Measurements from ENCODE around the gene GPRC5D. TPM values are rescaled to one million over a fixed set of nuclear protein-coding genes. Genes with fewer than 3 reads are reported as not detected.

GPRC5D gene
- polyA plus RNA-seq, 1 donor (not counting 4 experiments of a cell fraction or from before 2014, with no cell fraction given): 0.08 TPM

- Histone ChIP-seq H3K36me3 (ENCODE audit: control insufficient read depth in 2 of 2, extremely low read depth in 1 of 2, insufficient read depth in 2 of 2, low read length in 2 of 2) (peaks cover 16 to 20% of the 10 kb centered on the region in 2 experiments), H3K9ac (ENCODE audit: control insufficient read depth, extremely low read depth, insufficient read depth, low read length) (no peak overlapping the region), H3K27ac (ENCODE audit: control insufficient read depth, insufficient read depth, low read length) (no peak overlapping the region), H3K9me1 (ENCODE audit: control insufficient read depth, extremely low read depth, insufficient read depth, low read length) (no peaks in the 10 kb centered on the region), H3K4me3 (ENCODE audit: control insufficient read depth in 2 of 3, extremely low read depth in 1 of 3, insufficient read depth in 2 of 3, low read depth in 1 of 3, low read length in 3 of 3) (no peak overlapping the region), H3K27me3 (ENCODE audit: control insufficient read depth, extremely low read depth, insufficient read depth, low read length) (no peaks in the 10 kb centered on the region), H4K20me1 (ENCODE audit: control insufficient read depth, extremely low read depth, insufficient read depth, low read length) (no peaks in the 10 kb centered on the region), H3K4me2 (ENCODE audit: control insufficient read depth, extremely low read depth, insufficient read depth, low read depth, low read length) (no peak overlapping the region), H2AFZ (ENCODE audit: control insufficient read depth, low read length) (no peak overlapping the region), H3K4me1 (ENCODE audit: control insufficient read depth, extremely low read depth, insufficient read depth, low read length) (no peaks in the 10 kb centered on the region), H3K79me2 (ENCODE audit: control insufficient read depth, insufficient read depth, low read length) (no peaks in the 10 kb centered on the region), H3K9me3 (ENCODE audit: control insufficient read depth, low read depth, low read length) (no peaks in the 10 kb centered on the region)
- dilution Hi-C loops (cut with MboI; ENCODE audit: extremely low pct_ligation_motif_present, low sequenced_read_pairs): no loop called here
- FAIRE-seq: no peak
- DNase-seq (ENCODE audit: low read depth, low spot score): no peak
- TF ChIP-seq CTCF (optimal IDR thresholded peaks at IDR 0.05 in 1 of 3, IDR thresholded peaks at IDR 0.05 in 1 of 3, conservative IDR thresholded peaks at IDR 0.05 in 1 of 3; ENCODE audit: extremely low read depth in 1 of 3, insufficient read depth in 2 of 3, low read length in 3 of 3) (no peak), EZH2 (IDR thresholded peaks at IDR 0.05; ENCODE audit: low read length) (no peak)
Measured at GRCh38 chr12:12917517-12917916, 34.5 kb downstream of the GPRC5D start.

- TF ChIP-seq CTCF (optimal IDR thresholded peaks at IDR 0.05 in 1 of 3, IDR thresholded peaks at IDR 0.05 in 1 of 3, conservative IDR thresholded peaks at IDR 0.05 in 1 of 3; ENCODE audit: extremely low read depth in 1 of 3, insufficient read depth in 2 of 3, low read length in 3 of 3) (peak; percentile 96 to 99 (median 99)), EZH2 (IDR thresholded peaks at IDR 0.05; ENCODE audit: low read length) (no peak)
- Histone ChIP-seq H4K20me1 (ENCODE audit: control insufficient read depth, extremely low read depth, insufficient read depth, low read length) (no peaks in the 10 kb centered on the region), H3K4me3 (ENCODE audit: control insufficient read depth in 2 of 3, extremely low read depth in 1 of 3, insufficient read depth in 2 of 3, low read depth in 1 of 3, low read length in 3 of 3) (no peak overlapping the region), H3K9ac (ENCODE audit: control insufficient read depth, extremely low read depth, insufficient read depth, low read length) (no peak overlapping the region), H2AFZ (ENCODE audit: control insufficient read depth, low read length) (no peak overlapping the region), H3K9me1 (ENCODE audit: control insufficient read depth, extremely low read depth, insufficient read depth, low read length) (no peaks in the 10 kb centered on the region), H3K27me3 (ENCODE audit: control insufficient read depth, extremely low read depth, insufficient read depth, low read length) (no peaks in the 10 kb centered on the region), H3K36me3 (ENCODE audit: control insufficient read depth in 2 of 2, extremely low read depth in 1 of 2, insufficient read depth in 2 of 2, low read length in 2 of 2) (peaks cover 16 to 24% of the 10 kb centered on the region in 2 experiments), H3K4me2 (ENCODE audit: control insufficient read depth, extremely low read depth, insufficient read depth, low read depth, low read length) (no peak overlapping the region), H3K4me1 (ENCODE audit: control insufficient read depth, extremely low read depth, insufficient read depth, low read length) (no peaks in the 10 kb centered on the region), H3K27ac (ENCODE audit: control insufficient read depth, insufficient read depth, low read length) (no peak overlapping the region), H3K79me2 (ENCODE audit: control insufficient read depth, insufficient read depth, low read length) (no peaks in the 10 kb centered on the region), H3K9me3 (ENCODE audit: control insufficient read depth, low read depth, low read length) (no peaks in the 10 kb centered on the region)
- dilution Hi-C loops (cut with MboI; ENCODE audit: extremely low pct_ligation_motif_present, low sequenced_read_pairs): no loop called here
- DNase-seq (ENCODE audit: low read depth, low spot score): peak; percentile 33
- peak; percentile 90 for FAIRE-seq
Measured at GRCh38 chr12:12916135-12916944, 35.6 kb downstream of the GPRC5D start.
